Liver (tissue), 3 donors: ENCODE data around the gene VPS13C.

Source experiments
- CTCF ChIP-seq: fragments of 150-350 bp; IDR thresholded peaks from 2 replicates; pipeline ENCODE4 v1.5.1; 2017; ENCODE audit warnings: improper control_type of control experiment, low read depth, low read length; ENCODE audit not compliant: missing input control
- HNF4A ChIP-seq, 2 donors: conservative IDR thresholded peaks; 2 replicates each; pipeline ENCODE4 v1.6.1; 2016; ENCODE audit warnings: antibody characterized with exemption in 2 of 2, mild to moderate bottlenecking in 2 of 2
- RAD21 ChIP-seq, 2 donors: IDR thresholded peaks; 2 replicates each; pipeline ENCODE4 v1.6.1; 2016; ENCODE audit warnings: antibody characterized with exemption in 2 of 2, mild to moderate bottlenecking in 2 of 2
- REST ChIP-seq: IDR thresholded peaks from 2 replicates; pipeline ENCODE4 v1.6.1; 2016; ENCODE audit warnings: antibody characterized with exemption, mild to moderate bottlenecking
- RXRA ChIP-seq, 2 donors: IDR thresholded peaks; 2 replicates each; pipeline ENCODE4 v1.6.1; 2017 to 2018; ENCODE audit warnings: antibody characterized with exemption in 2 of 2, mild to moderate bottlenecking in 1 of 2
- SP1 ChIP-seq: IDR thresholded peaks from 2 replicates; pipeline ENCODE4 v1.6.1; 2018; ENCODE audit warnings: antibody characterized with exemption, mild to moderate bottlenecking
- YY1 ChIP-seq: IDR thresholded peaks from 2 replicates; pipeline ENCODE4 v1.6.1; 2016; ENCODE audit warnings: antibody characterized with exemption, mild to moderate bottlenecking
- TF ChIP-seq, protein P1 (sequence below): IDR thresholded peaks from 2 replicates; pipeline ENCODE4 v1.6.1; 2016; ENCODE audit warnings: antibody characterized with exemption
- donor health status: healthy.
- donor health status: healthy.

DNA sequence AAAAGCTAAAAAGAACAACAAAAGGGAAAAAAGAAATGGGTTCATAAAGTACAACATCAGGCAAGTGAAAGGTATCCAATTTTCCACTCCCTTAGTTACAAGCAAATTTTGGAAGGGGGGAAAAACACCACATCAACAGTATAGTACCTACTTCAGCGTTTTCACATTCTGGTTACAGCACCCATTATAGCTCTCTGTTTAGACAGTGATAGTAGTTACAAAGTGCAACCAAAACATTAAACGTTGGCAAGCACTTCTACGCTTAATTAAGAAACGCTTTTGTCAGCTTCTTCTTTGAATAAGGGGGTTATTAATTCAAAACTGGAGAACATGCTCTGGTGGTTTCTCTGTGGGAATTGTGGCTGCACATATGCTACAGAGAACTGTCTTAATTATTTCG lies 180.2 kb downstream of the VPS13C start:
- TF ChIP-seq CTCF (no peak), YY1 (peak; percentile 26), HNF4A (conservative IDR thresholded peaks at IDR 0.05) (peak; percentile 48 to 58), REST (no peak), SP1 (peak; percentile 48), RXRA (IDR thresholded peaks at IDR 0.05) (no peak), RAD21 (IDR thresholded peaks at IDR 0.05) (no peak)
- TF ChIP-seq, protein P1, sequence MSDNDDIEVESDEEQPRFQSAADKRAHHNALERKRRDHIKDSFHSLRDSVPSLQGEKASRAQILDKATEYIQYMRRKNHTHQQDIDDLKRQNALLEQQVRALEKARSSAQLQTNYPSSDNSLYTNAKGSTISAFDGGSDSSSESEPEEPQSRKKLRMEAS = no peak
